ENCODE measurements around the gene ENGASE.

Gene ENGASE

DNA sequence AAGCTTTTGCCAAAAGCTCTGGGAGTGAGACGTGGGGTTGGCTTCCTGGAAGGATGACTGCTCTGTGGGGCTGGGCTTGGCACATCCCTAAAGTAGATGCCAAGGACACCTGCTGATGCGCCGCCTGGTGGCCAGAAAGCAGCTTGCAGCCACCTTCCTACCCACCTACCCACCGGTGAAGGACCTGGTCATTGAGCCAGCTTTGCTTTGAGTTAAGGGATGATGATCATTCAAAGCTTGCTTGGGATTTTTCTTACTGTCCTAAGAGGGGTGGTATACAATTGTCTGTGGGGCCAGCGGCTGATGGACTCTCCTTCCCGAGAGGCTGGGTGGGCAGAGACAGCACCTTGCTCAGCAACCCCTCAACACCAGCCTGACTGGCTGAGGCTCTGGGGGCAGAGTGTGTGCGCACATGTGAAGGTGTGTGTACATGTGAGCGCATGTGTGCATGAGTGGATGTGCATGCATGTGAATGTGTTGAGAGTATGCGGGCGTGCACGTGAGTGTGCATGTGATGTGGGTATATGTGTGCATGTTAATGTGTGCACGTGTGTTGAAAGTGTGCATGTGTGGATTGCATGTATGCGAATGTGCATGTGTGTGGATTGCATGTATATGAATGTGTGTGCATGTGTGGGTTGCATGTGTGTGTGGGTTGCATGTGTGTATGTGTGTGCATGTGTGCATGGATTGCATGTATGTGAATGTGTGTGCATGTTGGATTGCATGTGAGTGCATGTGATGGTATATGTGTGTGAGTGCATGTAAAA lies 32.0 kb upstream of the ENGASE start:
- peak; percentile 75 for DNase-seq (ENCODE audit: extremely low spot score)

DNA sequence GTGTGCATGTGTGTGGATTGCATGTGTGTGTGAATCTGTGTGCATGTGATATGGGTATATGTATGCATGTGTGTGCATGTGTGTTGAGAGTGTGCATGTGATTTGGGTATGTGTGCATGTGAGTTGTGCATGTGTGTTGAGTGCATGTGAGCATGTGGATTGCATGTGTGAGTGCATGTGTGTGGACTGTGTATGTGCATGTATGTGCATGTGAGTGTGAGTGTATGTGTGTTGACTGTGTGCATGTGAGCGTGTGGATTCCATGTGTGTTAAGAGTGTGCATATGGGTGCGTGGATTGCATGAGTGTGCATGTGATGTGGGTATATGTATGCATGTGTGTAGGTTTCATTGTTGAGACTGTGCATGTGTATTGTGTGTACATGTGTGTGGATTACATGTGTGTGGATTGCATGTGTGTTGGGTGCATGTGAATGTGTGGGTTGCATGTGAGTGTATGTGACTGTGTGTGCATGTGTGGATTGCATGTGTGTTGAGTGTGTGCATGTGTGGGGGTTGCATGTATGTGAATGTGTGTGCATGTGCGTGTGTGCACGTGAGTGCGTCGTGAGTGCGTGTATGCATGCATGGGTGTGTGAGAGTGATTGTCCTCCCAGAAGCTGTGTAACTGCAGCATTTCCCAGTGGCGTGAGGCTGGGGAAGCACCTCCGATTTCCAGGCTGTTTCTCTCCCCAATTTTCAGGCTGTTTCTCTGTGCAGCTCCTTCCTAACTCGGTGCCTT lies 31.3 kb upstream of the ENGASE start:
- ChIA-PET CTCF (interaction anchor here (0.6 to 1.0 kb wide), 2 partner anchors 24 to 52 kb away, joined by 4 read pairs; no protein-coding TSS in a partner anchor), POLR2A (no interaction called here)
- no peak for DNase-seq (ENCODE audit: extremely low spot score)
- TF ChIP-seq SP1 (IDR thresholded peaks at IDR 0.05) = no peak
- TF ChIP-seq, protein P1, sequence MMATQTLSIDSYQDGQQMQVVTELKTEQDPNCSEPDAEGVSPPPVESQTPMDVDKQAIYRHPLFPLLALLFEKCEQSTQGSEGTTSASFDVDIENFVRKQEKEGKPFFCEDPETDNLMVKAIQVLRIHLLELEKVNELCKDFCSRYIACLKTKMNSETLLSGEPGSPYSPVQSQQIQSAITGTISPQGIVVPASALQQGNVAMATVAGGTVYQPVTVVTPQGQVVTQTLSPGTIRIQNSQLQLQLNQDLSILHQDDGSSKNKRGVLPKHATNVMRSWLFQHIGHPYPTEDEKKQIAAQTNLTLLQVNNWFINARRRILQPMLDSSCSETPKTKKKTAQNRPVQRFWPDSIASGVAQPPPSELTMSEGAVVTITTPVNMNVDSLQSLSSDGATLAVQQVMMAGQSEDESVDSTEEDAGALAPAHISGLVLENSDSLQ (IDR thresholded peaks at IDR 0.05) = no peak
- no peak for TF ChIP-seq CTBP1 (IDR thresholded peaks at IDR 0.05; ENCODE audit: borderline replicate concordance)

More for the DNA sequence above, 32.0 kb upstream of the ENGASE start:
- ChIA-PET CTCF (interaction anchor here (0.5 to 3.0 kb wide), 10 partner anchors 9 to 771 kb away, joined by 3 to 17 read pairs (median 4); no protein-coding TSS in a partner anchor), POLR2A (no interaction called here)
- TF ChIP-seq FOXA1 (IDR thresholded peaks at IDR 0.05) (no peak), CTBP1 (IDR thresholded peaks at IDR 0.05; ENCODE audit: borderline replicate concordance) (no peak), ELF4 (IDR thresholded peaks at IDR 0.05) (no peak), L3MBTL2 (conservative IDR thresholded peaks at IDR 0.05) (no peak)
- TF ChIP-seq, protein P1 (IDR thresholded peaks at IDR 0.05) = no peak

DNA sequence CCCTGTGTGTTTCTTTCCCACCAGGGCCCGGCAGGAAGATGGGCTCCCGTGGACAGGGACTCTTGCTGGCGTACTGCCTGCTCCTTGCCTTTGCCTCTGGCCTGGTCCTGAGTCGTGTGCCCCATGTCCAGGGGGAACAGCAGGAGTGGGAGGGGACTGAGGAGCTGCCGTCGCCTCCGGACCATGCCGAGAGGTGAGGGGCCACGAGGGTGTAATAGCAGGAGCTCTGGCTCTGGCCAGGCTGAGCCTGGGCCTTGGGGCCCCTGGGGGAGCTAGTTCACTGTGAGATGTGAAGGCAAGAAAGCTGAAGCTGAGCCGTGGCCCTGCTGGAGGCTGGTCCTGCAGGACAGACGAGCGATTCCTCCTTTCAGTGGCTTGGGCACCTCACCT lies 30.7 kb upstream of the ENGASE start:
- DNase-seq (ENCODE audit: extremely low spot score) = no peak
- CTCF ChIA-PET = interaction anchor here (0.6 to 1.0 kb wide), 2 partner anchors 23 to 52 kb away, joined by 4 read pairs; no protein-coding TSS in a partner anchor
- TF ChIP-seq SUZ12 (IDR thresholded peaks at IDR 0.05) = no peak
- TF ChIP-seq FOXM1 (IDR thresholded peaks at IDR 0.05; ENCODE audit: borderline replicate concordance) = no peak
- TF ChIP-seq BHLHE40 (IDR thresholded peaks at IDR 0.05; ENCODE audit: borderline replicate concordance) = no peak
- no peak for TF ChIP-seq SP1 (IDR thresholded peaks at IDR 0.05)
- TF ChIP-seq NFRKB (IDR thresholded peaks at IDR 0.05) = no peak
- TF ChIP-seq FOXA1 (IDR thresholded peaks at IDR 0.05) = no peak
- POLR2A ChIA-PET = interaction anchor here (1.2 kb wide), 1 partner anchor 34 kb away, joined by 5 read pairs; the partner anchor contains the start of gene CANT1

DNA sequence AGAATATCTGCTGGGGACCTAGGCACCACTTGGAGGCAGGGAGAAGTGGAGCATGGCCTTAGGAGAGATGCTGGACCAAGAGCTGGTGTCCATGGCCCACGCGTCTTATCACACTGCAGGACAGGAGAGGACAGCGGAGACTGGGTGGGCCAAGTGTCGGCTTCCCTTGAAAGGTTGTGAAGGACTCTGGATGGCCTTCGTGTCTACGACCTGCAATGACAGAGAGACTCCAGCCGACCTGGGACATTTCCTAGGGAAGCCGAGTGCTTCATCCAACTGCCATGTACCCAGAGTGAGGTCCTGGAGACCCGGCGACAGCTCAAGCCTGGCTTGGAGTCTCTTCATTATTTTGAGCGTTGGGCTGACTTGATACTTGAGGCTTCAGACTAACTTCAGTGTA lies 30.2 kb upstream of the ENGASE start:
- DNase-seq (ENCODE audit: extremely low spot score) = no peak
- TF ChIP-seq FOXA1 (IDR thresholded peaks at IDR 0.05) (no peak), ZNF384 (IDR thresholded peaks at IDR 0.05) (no peak), CTBP1 (IDR thresholded peaks at IDR 0.05; ENCODE audit: borderline replicate concordance) (no peak), HDGF (IDR thresholded peaks at IDR 0.05; ENCODE audit: borderline replicate concordance) (no peak)
- TF ChIP-seq, protein P1 (IDR thresholded peaks at IDR 0.05) = no peak
- ChIA-PET CTCF (interaction anchor here (1.0 kb wide), 1 partner anchor 53 kb away, joined by 4 read pairs; no protein-coding TSS in a partner anchor), POLR2A (interaction anchor here (1.2 kb wide), 1 partner anchor 34 kb away, joined by 5 read pairs; the partner anchor contains the start of gene CANT1)

DNA sequence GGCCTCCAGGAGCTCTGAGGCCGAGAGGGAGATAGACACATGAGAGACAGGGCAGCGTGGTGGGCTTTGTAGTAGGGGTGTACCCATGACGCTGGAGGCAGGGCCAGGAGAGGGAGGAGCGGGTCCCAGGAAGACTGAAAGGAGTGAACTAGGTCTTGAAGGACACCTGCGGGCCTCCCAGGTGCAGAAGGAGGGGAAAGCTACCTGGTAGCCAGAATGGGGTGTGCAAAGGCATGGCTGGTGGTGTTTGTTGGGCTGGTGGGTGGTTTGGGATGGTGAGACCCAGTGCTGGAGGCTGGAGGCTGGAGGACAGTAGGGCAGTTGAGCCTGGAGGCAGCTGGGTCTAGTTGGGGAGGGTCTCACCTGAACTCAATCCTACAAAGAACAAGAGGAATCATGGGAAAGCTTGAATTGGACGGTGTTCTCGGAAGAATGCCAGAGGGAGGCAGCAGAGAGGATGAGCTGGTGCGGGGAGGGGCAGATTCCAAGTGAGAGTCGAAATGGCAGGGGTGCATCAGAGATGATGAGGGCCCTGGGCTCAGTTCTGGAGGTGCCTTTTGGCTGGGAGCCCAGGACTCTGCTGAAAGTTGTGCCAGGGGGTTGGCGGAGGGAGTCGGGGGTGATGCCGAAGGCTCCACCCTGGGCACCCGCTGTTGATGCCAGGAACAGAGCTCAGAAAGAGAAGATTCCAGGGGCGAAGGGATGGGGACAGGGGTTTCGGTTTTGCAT lies 29.5 kb upstream of the ENGASE start:
- DNase-seq (ENCODE audit: extremely low spot score) = no peak
- ChIA-PET POLR2A (interaction anchor here (0.9 to 1.2 kb wide), 2 partner anchors 31 to 35 kb away, joined by 3 to 5 read pairs; partner anchors contain the start of gene CANT1), CTCF (interaction anchor here (0.5 to 1.6 kb wide), 17 partner anchors 9 to 346 kb away, joined by 3 to 12 read pairs (median 5); no protein-coding TSS in a partner anchor)
- TF ChIP-seq, protein P1 (IDR thresholded peaks at IDR 0.05) = no peak
- TF ChIP-seq L3MBTL2 (conservative IDR thresholded peaks at IDR 0.05) (no peak), FOXA1 (IDR thresholded peaks at IDR 0.05) (no peak), LEF1 (IDR thresholded peaks at IDR 0.05; ENCODE audit: borderline replicate concordance) (no peak), ZNF384 (IDR thresholded peaks at IDR 0.05) (no peak), SP1 (IDR thresholded peaks at IDR 0.05) (no peak), SUZ12 (IDR thresholded peaks at IDR 0.05) (no peak), ARNT (IDR thresholded peaks at IDR 0.05) (no peak), HDGF (IDR thresholded peaks at IDR 0.05; ENCODE audit: borderline replicate concordance) (no peak), ELF4 (IDR thresholded peaks at IDR 0.05) (no peak), CTBP1 (IDR thresholded peaks at IDR 0.05; ENCODE audit: borderline replicate concordance) (no peak), FOXK2 (IDR thresholded peaks at IDR 0.05) (no peak), BHLHE40 (IDR thresholded peaks at IDR 0.05; ENCODE audit: borderline replicate concordance) (no peak), TARDBP (IDR thresholded peaks at IDR 0.05) (no peak), NFRKB (IDR thresholded peaks at IDR 0.05) (no peak)
